ENCODE data around the gene LAMA2. TPM values are rescaled to one million over a fixed set of nuclear protein-coding genes. Genes with fewer than 3 reads are reported as not detected.

Gene LAMA2
- total RNA-seq, 1 experiment from 2014 or later, result 8.2 TPM

GRCh38 chr6:129419324-129419723 lies 536.4 kb downstream of the LAMA2 start:
- no peak for TF ChIP-seq SRF (IDR thresholded peaks at IDR 0.05; ENCODE audit: low read depth)
- TF ChIP-seq ZFX (IDR thresholded peaks at IDR 0.05), result no peak
- TF ChIP-seq SP1 (IDR thresholded peaks at IDR 0.05; ENCODE audit: low read depth), result no peak
- no peak for TF ChIP-seq REST (IDR thresholded peaks at IDR 0.05; ENCODE audit: low read depth)
- TF ChIP-seq FOSL1 (IDR thresholded peaks at IDR 0.05; ENCODE audit: low read depth), result no peak
- no peak for TF ChIP-seq SIN3A (IDR thresholded peaks at IDR 0.05; ENCODE audit: low read depth)
- TF ChIP-seq ATF3 (IDR thresholded peaks at IDR 0.05), result no peak
- RAD21 ChIA-PET (ENCODE audit: low non-redundant PET in 1 of 2, low total read pairs in 2 of 2, uncharacterized antibody in 2 of 2, unreplicated experiment in 2 of 2), result no interaction called here

GRCh38 chr6:129426343-129426742 lies 543.4 kb downstream of the LAMA2 start:
- Histone ChIP-seq H3K79me2 (ENCODE audit: insufficient read depth, low read length) (no peaks in the 10 kb centered on the region), H4K20me1 (ENCODE audit: insufficient read depth) (no peaks in the 10 kb centered on the region), H3K27ac (ENCODE audit: low read depth, low read length) (no peak overlapping the region), H3K9ac (ENCODE audit: low read length) (no peak overlapping the region), H3K4me3 (replicated peaks in 1 of 2; ENCODE audit: low read depth in 1 of 2, low read length in 2 of 2) (no peak overlapping the region), H3K4me2 (ENCODE audit: low read length) (no peak overlapping the region), H3K9me3 (ENCODE audit: control insufficient read depth in 1 of 2, insufficient read depth in 1 of 2, low read depth in 1 of 2, low read length in 2 of 2) (no peaks in the 10 kb centered on the region), H2AFZ (ENCODE audit: low read depth, low read length, poor library complexity, severe bottlenecking) (no peak overlapping the region), H3K4me1 (ENCODE audit: control insufficient read depth in 1 of 2, insufficient read depth in 2 of 2, low read length in 2 of 2) (no peaks in the 10 kb centered on the region), H3K9me2 (ENCODE audit: insufficient read depth) (no peaks in the 10 kb centered on the region), H3K27me3 (ENCODE audit: insufficient read depth, low read length) (no peaks in the 10 kb centered on the region), H3K36me3 (ENCODE audit: control insufficient read depth in 1 of 2, insufficient read depth in 2 of 2, low read length in 2 of 2) (no peaks in the 10 kb centered on the region)
- ATAC-seq (no peak), DNase-seq (ENCODE audit: low read depth, low spot score) (no peak)
- intact Hi-C loops (cut with micrococcal nuclease), result no loop called here
- ChIA-PET CTCF (no interaction called here), RAD21 (ENCODE audit: low non-redundant PET in 1 of 2, low total read pairs in 2 of 2, uncharacterized antibody in 2 of 2, unreplicated experiment in 2 of 2) (no interaction called here), POLR2A (no interaction called here)
- no TSS peak for BruUV-seq (replicated peaks)
- no peak for TF ChIP-seq POLR2AphosphoS5 (IDR thresholded peaks at IDR 0.05; ENCODE audit: low read depth, low read length)
- no peak for TF ChIP-seq ZFX (IDR thresholded peaks at IDR 0.05)
- no peak for TF ChIP-seq CEBPB (IDR thresholded peaks at IDR 0.05; ENCODE audit: low read depth)
- no peak for TF ChIP-seq CBX3 (IDR thresholded peaks at IDR 0.05; ENCODE audit: low read depth)
- TF ChIP-seq SRF (IDR thresholded peaks at IDR 0.05; ENCODE audit: low read depth), result no peak
- no peak for TF ChIP-seq MAX (IDR thresholded peaks at IDR 0.05)
- TF ChIP-seq ELF1 (IDR thresholded peaks at IDR 0.05; ENCODE audit: borderline replicate concordance, low read depth), result no peak
- no peak for TF ChIP-seq JUND (IDR thresholded peaks at IDR 0.05)
- TF ChIP-seq TCF7L2 (IDR thresholded peaks at IDR 0.05; ENCODE audit: borderline replicate concordance, extremely low read depth, insufficient read depth, insufficient read length), result no peak
- TF ChIP-seq ZNF274 (IDR thresholded peaks at IDR 0.05; ENCODE audit: low read depth, low read length), result no peak
- no peak for TF ChIP-seq ZBTB33 (IDR thresholded peaks at IDR 0.05; ENCODE audit: extremely low read depth, insufficient replicate concordance, low read length)
- TF ChIP-seq EZH2 (IDR thresholded peaks at IDR 0.05), result no peak

More at GRCh38 chr6:129419324-129419723, 536.4 kb downstream of the LAMA2 start:
- no peaks in the 10 kb centered on the region for H3K36me3 ChIP-seq (ENCODE audit: control insufficient read depth in 1 of 2, insufficient read depth in 2 of 2, low read length in 2 of 2)
- no TSS peak for BruUV-seq (replicated peaks)
- no peaks in the 10 kb centered on the region for H3K9me2 ChIP-seq (ENCODE audit: insufficient read depth)
- no peaks in the 10 kb centered on the region for H4K20me1 ChIP-seq (ENCODE audit: insufficient read depth)
- H3K9me3 ChIP-seq (ENCODE audit: control insufficient read depth in 1 of 2, insufficient read depth in 1 of 2, low read depth in 1 of 2, low read length in 2 of 2), result no peaks in the 10 kb centered on the region
- H3K4me2 ChIP-seq (ENCODE audit: low read length), result no peak overlapping the region
- H3K4me3 ChIP-seq (replicated peaks in 1 of 2; ENCODE audit: low read depth in 1 of 2, low read length in 2 of 2), result no peak overlapping the region
- no peaks in the 10 kb centered on the region for H3K79me2 ChIP-seq (ENCODE audit: insufficient read depth, low read length)
- H3K27me3 ChIP-seq (ENCODE audit: insufficient read depth, low read length), result no peaks in the 10 kb centered on the region
- H3K4me1 ChIP-seq (ENCODE audit: control insufficient read depth in 1 of 2, insufficient read depth in 2 of 2, low read length in 2 of 2), result no peaks in the 10 kb centered on the region
- H2AFZ ChIP-seq (ENCODE audit: low read depth, low read length, poor library complexity, severe bottlenecking), result no peak overlapping the region
- peak; percentile 80 for ATAC-seq
- H3K9ac ChIP-seq (ENCODE audit: low read length), result no peak overlapping the region
- no peak for DNase-seq (ENCODE audit: low read depth, low spot score)
- no peak overlapping the region for H3K27ac ChIP-seq (ENCODE audit: low read depth, low read length)
- CTCF ChIA-PET, result interaction anchor here (1.1 kb wide), 1 partner anchor 49 kb away, joined by 3 read pairs; no protein-coding TSS in a partner anchor
- POLR2A ChIA-PET, result no interaction called here
- intact Hi-C loops (cut with micrococcal nuclease), result no loop called here
